ENCODE results near the gene PROK1.
"Not testable (repeated sequence)": the region's sequence is repeated elsewhere in the genome, so short reads cannot be mapped to it uniquely, and the experiment has no call there.

The PROK1 gene

DNA sequence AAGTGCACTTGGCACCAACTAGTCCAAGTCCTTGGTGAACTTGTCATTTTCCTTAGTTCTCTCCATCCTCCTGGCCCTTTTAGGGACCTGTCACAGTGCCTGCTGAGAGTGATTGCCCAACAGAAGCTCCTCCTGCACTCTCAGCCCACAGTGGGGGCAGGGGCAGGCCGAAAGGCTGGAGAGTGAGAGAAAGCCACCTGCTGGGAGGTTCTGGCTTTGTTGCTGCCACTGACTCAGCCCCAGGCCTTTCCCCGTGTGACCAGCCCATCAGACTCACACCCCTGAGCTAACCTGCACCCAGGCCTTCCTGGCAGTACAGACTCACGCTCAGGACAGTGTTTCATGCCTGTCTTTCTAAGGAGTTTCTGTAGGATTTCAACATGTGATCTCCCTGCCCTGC is 17.1 kb upstream of the PROK1 start:
- DNase-seq: no peak

DNA sequence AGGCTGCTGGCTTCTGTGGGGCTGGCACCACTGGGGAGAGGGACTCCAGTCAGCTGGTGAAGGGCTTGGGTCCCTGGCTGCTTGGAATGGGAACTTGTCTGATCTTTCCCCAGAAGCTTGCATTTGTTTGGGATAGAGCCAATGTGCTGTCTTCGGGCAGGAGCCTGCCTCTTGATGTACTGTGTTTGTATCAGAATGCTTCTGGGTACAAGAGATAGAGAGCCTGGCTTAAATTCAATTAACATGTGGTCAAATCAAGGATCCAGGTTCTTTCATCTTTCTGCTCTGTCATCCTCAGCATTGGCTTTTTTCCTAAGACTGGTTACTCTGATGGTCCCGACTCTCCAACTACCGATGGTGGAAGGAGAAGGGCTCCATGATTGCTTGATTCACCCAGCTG is 16.0 kb upstream of the PROK1 start:
- DNase-seq: no peak

DNA sequence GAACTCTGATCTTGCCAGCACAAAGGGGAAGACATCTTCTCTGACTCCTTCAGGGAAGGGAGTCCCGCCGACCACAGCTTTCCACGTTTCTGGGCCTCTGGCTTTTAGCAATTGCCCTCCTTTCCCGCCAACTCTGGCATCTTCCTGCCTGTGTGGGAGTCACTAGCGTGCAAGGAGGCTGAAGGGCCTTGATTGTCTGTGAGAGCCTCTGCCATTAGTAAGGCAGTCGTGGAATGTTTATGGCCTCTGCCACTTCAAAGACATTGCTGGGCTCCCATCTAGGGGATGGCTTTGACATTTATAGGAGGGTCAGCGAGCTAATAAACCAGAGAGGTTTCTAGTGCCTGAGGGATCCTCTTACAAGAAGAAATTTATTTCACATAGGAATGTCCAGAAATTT is 14.3 kb upstream of the PROK1 start:
- DNase-seq: no peak

DNA sequence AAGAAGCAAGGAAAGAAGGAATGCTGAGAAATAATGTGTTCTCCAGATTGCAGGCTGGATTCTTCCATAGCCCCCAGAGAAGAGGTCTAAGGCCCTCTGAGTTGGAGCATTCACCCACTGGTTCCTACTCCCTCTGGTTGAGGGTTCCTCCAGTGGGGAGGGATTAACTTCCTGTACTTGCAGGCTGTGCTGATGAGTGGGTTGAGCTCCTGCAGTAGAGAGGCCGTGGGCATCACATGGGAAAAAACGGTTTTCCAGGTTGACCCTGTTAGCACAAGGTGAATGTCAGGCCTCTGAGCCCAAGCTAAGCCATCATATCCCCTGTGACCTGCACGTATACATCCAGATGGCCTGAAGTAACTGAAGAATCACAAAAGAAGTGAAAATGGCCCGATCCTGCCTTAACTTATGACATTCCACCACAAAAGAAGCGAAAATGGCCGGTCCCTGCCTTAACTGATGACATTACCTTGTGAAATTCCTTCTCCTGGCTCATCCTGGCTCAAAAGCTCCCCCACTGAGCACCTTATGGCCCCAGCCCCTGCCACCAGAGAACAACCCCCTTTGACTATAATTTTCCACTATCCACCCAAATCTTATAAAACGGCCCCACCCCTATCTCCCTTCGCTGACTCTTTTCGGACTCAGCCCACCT is 13.2 kb upstream of the PROK1 start:
- not testable (repeated sequence) for DNase-seq

DNA sequence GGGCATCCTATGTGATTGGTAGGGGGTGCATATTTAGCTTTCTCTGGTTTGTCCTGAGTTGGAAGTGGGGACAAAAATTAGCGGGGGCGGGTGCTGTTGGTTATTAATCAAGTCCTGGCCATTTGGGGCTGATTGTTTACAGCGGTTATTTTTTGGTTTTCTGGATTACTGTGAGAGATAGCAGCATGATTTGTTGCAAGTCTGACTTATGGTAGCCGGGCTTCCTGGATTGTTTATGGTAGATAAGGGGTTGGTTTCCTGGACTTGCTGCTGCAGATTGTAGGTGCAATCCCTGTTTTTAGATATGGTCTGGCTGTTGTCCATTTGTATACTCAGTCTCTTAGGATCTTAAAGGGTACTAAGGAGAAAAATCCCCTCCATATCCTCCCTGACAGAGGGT is 12.1 kb upstream of the PROK1 start:
- DNase-seq: no peak

DNA sequence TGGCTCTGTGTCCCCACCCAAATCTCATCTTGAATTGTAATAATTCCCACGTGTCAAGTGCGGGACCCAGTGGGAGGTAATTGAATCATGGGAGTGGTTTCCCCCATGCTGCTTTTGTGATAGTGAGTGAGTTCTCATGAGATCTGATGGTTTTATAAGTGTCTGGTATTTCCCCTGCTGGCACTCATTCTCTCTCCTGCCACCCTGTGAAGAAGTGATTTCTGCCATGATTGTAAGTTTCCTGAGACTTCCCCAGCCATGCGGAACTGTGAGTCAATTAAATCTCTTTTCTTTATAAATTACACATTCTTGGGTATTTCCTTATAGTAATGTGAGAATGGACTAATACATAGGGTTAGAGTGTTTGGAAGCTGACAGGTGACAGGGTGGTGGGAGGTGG is 11.1 kb upstream of the PROK1 start:
- not testable (repeated sequence) for DNase-seq

DNA sequence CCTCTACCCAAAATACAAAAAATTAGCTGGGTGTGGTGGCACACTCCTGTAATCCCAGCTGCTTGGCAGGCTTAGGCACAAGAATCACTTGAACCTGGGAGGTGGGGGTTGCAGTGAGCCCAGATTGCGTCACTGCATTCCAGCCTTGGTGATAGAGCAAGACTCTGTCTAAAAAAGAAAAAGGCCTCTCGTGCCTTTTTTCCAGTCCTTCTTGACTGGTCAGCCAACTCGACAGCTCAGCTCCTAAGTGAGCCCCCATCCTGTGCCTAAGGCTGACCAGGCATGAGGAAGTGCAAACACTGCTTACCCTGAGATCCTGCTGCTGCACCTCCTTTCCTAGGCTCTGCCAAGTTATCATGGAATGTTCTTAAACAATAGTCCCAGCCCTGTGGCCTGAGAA is 10.1 kb upstream of the PROK1 start:
- DNase-seq: no peak

DNA sequence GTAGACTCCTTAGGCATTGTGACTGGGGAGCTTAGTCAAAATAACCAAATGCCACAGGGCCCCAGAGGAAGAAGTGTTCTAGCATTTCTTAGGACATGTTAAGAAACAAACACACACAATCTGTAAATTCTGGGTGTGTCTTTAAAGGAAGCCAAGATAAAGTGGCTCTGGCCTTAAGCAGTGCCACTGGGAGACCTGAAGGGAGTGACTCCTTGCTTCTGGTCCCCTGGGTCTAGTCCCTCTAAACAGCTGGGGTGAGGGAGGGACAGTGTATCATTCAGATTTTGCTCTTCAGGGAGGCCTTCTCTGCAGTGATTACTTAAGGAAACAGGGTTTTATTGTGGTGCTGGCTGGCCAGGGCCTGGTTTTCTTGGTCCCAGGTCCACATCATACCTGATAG is 9.1 kb upstream of the PROK1 start:
- DNase-seq: no peak

DNA sequence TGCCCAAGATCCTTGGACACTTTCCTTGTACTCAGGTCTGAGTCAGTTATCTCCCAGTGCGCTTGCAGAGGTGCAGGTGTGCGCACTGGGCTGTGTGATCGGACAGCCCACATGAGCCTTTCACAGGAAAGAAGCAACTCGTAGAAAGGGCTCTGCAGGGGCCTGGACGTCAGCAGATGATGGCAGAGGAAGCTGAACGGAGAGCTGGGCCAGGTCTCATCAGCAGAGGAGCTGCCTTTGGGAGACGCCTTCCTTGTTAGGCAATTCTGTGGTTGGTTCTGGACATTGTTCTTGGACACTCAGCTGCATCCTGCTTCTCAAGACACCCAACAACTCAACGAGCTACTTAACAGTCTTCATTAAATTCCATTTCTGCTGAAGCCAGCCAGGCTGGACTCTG is 7.5 kb upstream of the PROK1 start:
- no peak for DNase-seq

DNA sequence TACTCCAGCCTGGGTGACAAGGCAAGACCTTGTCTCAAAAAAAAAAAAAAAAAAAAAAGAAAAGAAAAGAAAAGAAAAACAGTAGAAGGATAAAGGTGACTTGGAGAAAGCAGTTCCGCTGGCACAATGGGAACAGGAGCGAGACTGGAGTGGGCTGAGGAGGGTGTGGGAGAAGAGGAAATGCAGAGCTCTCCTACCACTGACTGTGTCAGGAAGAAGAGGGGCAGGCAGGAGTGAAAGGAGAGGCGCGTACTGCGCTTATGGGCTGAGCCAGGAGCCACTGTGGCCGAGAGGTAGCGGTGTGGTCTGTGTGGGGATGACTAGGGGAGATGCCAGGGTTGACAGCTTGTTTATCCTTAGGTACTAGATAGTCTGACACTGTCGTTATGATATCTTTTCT is 6.4 kb upstream of the PROK1 start:
- no peak for DNase-seq

DNA sequence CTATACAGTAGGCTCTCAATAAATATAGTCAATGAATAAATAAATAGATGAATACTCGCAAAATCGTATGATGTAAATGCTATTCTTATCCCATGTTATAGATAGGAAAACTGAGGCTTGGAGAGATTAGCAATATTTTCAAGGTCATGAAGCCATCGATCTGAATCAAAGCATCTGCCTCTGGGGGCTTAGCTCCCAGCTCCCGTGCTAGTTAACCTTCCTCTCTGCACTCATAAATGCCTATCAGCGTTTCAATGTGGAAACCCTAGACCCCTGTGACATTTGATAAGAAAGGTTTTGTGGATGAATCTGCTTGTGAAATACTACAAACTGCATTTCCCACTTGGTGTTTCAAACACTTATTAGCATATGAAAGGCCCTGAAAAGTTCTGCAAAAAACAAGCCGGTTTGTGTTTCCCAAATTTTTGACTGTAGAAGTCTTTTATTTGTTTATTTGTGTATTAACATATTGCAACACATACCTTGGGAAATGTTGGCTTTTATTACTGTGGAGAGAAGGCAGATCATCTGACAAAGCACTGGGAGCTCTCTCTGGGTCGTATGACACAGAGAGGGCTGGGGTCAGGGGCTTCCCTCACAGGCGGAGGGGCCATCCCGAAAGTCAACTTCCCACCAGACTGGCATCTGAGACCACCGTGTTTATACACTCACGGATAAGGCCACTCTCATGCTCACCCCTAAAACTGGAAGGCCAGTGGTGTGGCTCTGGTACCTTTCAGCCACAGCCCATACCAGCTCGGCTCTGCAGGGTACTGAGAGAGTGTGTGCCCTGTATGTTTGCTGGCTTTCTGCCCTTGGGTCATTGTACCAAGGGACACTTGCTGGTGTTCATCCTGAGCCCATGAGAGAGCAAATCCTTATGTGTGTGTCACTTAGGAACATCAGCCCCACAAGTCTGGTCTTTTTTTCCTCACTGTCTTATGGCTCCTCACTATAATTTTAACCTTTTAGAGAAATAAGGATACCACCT is 993 bp upstream of the PROK1 start:
- no peak for DNase-seq

DNA sequence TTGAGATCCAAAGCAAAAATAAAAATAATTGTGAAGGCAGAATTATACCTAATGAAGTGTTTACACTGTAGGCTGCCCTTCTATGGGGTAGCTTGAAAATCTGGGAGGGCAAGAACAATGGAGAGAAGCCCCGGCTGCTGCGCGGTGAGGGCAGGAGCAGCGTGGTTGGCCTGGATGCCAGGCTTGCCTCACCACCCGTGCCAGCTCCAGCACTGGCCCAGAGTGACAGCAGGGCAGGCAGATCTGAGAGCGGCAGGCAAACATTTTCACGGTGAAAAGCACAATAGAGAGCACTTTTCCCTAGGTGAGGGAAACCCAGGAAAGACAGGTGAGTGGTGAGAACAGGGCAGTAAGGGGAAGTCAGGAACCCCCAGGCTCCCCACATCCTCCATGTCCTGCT is 1.4 kb downstream of the PROK1 start:
- no peak for DNase-seq

DNA sequence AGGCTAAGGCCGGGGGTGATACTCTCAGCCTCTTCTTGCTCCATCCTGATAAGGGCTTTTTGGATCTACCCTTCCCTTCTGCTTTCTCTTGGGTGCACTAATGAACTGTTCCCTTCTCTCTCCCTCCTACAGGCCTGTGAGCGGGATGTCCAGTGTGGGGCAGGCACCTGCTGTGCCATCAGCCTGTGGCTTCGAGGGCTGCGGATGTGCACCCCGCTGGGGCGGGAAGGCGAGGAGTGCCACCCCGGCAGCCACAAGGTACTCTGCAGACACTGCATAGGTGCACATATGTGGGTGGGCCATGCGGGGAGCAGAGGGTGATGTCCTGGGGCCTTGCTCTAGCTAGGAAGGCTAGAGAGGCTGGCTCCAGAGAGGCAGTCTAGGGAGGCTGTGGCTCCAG is 2.9 kb downstream of the PROK1 start:
- no peak for DNase-seq

DNA sequence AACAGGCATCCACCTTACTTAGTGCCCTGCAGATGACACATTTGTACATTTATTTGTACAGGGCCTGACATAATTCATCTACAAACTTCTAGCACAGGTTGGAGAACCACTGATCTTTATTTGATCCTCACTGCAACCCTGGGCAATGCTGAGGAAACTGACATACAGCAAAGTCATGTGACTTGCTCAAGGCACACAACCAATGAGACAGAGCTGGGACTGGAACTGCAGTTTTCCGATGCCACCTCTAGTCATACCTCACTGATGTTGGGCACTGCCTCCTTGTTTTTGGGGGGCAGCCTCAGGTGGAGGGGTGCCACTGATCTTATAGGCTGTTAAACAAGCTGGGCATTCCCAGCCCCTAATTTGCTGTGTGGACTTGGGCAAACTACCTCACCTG is 3.4 kb downstream of the PROK1 start:
- no peak for DNase-seq

DNA sequence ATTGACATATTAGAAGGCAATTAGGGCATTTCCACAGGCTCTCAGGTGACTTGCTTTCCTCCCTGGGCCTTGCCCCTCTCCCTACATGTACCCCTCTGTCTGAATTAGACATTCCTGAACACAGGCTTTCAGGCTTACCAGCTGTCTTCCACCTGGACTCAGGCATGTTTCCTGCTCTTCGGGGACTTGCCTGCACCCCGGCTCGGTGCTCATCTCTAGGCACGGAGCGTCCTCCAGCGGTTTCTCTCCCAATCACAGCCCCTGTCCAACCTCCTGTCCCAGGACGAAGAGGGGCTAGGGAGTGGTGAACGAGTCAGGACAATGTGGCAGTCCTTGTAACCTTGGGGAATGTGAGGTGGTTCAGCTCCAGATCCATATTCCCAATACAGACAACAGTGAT is 4.2 kb downstream of the PROK1 start:
- DNase-seq: no peak

DNA sequence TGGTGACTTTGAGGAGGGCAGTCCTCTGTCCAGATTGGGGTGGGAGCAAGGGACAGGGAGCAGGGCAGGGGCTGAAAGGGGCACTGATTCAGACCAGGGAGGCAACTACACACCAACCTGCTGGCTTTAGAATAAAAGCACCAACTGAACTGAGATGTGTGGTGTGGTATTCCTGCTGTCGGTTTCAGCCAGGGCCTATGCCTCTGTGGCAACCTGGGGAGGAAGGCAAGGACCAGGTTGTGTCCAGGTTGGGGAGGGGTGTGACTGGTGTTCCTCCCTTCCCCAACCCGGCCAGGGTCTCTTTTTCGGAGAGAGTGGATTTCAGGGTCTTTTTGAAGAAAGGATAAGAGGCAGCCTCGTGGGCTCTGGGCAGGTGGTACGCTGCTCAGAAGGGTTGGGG is 6.3 kb downstream of the PROK1 start:
- DNase-seq: no peak

DNA sequence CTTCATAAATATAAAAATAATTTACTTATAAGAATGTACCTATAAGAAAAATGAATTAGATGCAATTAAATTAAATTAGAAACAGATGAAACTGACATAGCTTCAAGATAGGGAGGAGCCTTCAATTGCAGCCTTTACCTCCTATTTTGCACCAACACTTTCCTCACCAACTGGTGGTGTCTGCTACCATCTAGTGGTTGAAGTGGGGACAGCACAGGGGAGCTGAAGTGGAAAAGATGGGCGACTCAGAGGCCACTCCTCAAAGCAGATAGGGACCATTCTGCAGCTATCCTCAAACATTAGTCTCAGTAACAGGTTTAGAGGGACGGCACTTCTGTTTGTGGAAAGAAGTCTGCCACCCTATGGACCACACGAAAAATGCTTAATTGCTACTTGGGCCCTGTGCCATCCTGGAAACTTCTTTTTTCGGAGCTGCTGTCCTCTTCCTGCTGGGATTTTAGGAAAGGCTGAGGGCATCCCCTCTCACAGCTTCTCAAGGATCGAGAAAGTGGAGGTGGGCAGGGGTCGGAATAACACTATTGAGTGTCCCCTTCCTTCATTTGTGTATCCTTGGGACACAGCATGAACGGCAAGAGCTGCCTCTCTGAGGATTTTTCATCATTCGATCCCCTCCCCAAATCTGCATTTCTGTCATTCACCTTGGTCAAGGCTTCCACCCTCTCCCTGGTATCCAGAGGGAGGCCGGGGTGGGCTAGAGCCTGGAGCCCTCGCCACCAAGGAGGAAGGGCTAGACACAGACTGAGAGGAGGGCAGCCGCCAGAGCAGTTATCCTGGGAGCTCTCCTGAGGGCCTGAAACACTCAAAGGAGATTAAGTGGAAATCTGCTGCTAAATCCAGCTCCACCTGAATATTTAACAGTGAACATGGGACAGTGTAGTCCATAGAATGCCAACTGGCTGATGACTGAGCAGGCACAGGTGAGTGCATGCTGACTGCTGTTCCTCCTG is 9.6 kb downstream of the PROK1 start:
- DNase-seq: peak; percentile 49

DNA sequence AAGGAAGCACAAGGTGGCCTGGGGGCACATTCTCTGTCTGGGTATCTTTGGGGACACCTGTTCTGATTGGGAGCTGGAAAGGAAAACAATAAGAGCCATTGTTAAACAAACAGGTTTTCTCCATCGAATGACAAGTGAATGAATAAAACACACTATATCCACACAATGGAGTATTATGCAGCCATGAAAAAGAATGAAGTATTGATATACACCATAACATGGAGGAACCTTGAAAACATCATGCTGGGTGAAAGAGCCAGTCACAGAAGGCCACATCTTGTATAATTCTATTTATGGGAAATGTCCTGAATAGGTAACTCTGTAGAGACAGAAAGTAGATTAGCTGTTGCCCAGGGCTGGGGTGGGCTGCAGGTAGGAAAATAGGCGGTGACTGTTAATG is 11.1 kb downstream of the PROK1 start:
- no peak for DNase-seq

DNA sequence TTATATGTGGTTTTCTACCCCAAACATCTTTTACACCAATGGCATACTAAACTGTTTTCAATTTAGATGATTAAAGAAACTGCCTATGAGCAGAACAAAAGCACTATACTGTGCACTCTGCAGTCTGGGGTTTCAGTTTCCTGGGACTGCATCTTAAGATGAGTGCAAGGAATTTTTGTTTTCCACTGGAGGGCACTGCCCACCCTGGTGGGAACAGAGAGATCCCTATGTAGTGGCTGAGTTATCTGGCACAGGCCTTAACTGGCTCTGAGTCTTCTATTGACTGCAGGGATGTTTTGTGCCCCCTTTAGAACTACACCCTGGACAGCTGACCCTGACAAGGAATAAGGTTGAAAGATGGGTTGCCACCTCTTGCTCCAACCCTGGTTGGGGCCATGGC is 12.0 kb downstream of the PROK1 start:
- DNase-seq: no peak

DNA sequence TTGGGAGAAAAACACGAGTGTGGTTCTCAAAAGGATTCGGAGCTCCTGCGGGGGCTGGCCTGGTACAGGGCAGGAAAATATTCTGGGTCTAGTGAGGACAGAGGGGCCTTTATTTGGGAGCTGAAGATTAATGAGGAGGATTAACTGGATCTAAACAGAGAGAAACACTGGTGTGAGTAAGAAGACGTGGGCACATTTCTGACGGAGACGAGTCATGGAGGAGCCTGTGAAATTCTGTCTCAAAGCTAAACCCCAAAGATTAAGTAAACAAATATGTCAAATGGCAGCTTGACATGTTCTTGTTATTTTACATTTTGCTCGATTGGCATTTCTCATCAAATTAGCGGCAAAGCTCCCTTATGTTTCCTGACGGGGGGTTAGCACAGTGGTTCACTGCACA is 12.8 kb downstream of the PROK1 start:
- DNase-seq: no peak

DNA sequence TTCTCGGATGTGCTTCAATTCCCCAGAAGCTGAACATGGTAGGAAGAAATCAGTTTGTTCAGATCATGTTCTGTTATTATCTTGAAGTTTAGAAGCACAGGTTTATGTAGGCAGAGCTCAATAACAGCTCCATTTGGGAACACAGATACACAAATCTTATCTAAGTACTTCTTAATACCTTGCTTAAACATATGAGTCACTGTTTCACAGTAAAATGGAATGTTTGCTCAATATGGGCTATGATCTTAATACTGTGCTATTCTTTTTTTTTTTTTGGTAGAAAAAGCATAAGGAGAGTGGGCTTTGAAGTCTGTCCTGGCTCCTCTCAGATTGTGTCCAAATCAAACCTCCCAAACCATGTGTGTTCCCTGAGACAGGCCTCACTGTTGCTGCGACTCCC is 13.4 kb downstream of the PROK1 start:
- DNase-seq: no peak

DNA sequence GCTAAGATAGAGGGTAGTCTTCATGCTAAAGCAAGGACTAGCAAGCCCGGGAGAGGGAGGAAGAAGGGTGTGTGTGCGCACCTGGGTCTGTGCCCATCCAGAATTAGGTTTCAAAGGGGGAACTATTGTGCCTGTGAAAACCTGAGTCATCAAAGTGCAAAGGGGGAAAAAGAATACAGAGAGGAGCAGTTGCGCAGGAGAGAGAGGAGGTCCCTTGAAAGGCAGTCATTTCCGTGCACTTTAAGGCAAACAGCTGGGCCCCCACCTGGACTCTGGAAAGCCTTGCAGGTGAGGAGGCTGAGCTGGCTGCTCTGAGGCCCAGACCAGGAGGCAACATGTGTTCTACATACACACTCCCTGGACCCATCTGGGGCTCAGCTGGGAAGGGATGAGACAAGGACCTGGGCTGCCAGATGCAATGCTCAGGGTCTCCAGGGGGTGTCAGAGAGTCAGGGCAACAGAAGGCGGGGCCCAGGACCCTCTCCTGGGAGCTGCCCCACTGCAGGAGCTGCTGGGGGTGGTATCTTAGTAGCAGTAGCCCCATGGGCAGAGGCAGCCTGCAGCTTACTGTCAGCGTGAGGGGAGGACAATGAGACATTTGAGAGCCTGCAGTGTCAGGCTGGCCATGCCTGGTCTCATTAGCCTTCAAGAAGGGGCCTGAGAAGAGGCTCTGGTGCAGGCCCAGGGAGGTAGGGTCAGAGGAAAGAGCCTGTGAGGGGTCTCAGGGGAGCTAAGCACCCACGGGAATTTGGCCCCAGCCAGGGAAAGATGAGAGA is 14.3 kb downstream of the PROK1 start:
- DNase-seq: no peak
